ENCODE data around the gene CLMP.

Gene CLMP

DNA sequence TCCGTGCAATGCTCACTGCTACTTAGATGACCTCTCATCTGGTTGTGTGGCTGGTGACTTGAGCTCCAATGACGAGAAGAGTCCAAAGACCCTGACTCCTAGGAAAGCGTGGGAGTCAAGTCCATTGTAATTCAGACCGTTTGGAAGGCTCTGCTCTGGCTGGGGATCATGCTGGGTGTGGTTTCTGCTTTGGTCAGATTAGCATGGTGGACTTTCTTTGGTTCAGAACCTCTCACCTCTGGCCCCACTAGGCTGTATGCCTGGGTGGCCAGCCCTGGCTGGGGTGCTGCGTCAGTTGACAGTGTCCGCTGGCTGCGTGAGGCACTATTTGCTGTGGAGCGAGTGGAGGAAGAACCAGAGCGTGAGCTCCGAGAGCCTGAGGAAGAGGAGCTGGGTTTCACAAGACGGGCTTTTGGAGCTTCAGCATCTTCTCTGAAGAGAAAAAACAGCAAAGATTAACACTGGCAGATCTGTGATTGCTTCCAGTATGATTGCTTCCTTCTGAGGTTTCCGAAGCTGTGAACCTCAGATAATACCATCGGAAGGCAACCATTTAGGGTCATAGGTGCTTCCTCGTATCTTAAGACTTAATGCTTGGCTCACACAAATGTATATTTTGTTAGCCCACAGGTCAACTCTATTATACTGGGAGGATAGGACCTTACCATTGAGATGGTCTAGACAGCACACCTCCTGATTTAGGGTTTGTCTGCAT, 121.5 kb downstream of the CLMP start:
- H3K18ac ChIP-seq (ENCODE audit: low read length) = no peak overlapping the region
- H3K27ac ChIP-seq (ENCODE audit: low read depth, low read length) = no peak overlapping the region
- no peaks in the 10 kb centered on the region for H3K27me3 ChIP-seq (ENCODE audit: insufficient read depth, low read length)
- no peak overlapping the region for H2BK120ac ChIP-seq (ENCODE audit: insufficient read depth, low read length, poor library complexity)
- H3K23ac ChIP-seq (ENCODE audit: low read length) = no peak overlapping the region
- no peaks in the 10 kb centered on the region for H3K79me2 ChIP-seq (ENCODE audit: control insufficient read depth, insufficient read depth, low read length, poor library complexity)
- no peaks in the 10 kb centered on the region for H3K4me1 ChIP-seq (ENCODE audit: control insufficient read depth in 1 of 2, insufficient read depth in 2 of 2, low read length in 2 of 2)
- no peak overlapping the region for H3K4me3 ChIP-seq (ENCODE audit: low read depth, low read length)
- no peaks in the 10 kb centered on the region for H3K9me3 ChIP-seq (ENCODE audit: insufficient read depth, low read depth, low read length)
- H2AFZ ChIP-seq (ENCODE audit: insufficient read depth, low read length, poor library complexity) = no peak overlapping the region
- H3K36me3 ChIP-seq (ENCODE audit: control insufficient read depth in 1 of 2, insufficient read depth in 2 of 2, low read length in 2 of 2) = peaks cover 4% of the 10 kb centered on the region in 2 experiments
- H4K12ac ChIP-seq (ENCODE audit: low read depth, low read length) = no peak overlapping the region
- no peak overlapping the region for H2BK5ac ChIP-seq (ENCODE audit: low read depth, low read length, poor library complexity)
- H3K79me1 ChIP-seq (ENCODE audit: low read length) = no peaks in the 10 kb centered on the region
- no peak overlapping the region for H4K91ac ChIP-seq (ENCODE audit: low read depth, low read length)
- H4K8ac ChIP-seq (ENCODE audit: low read depth, low read length) = no peak overlapping the region
- no peak overlapping the region for H3K9ac ChIP-seq (ENCODE audit: low read length)
- no peak overlapping the region for H2BK12ac ChIP-seq (ENCODE audit: low read length)
- no peak overlapping the region for H2AK5ac ChIP-seq (ENCODE audit: low read length)
- H3K14ac ChIP-seq (ENCODE audit: low read length) = no peak overlapping the region
- H3K4me2 ChIP-seq (ENCODE audit: low read length) = no peak overlapping the region
- H3K4ac ChIP-seq (ENCODE audit: low read depth, low read length) = no peak overlapping the region
- no peak for DNase-seq
- no CpG with 5 or more reads among the region's 14 CpGs for WGBS (ENCODE audit: extremely low coverage, insufficient coverage, insufficient read length)

GRCh38 chr11:123072762-123073161, 122.3 kb downstream of the CLMP start:
- no peak overlapping the region for H3K14ac ChIP-seq (ENCODE audit: low read length)
- H3K27me3 ChIP-seq (ENCODE audit: insufficient read depth, low read length) = no peaks in the 10 kb centered on the region
- no peak overlapping the region for H3K9ac ChIP-seq (ENCODE audit: low read length)
- H4K91ac ChIP-seq (ENCODE audit: low read depth, low read length) = no peak overlapping the region
- H3K79me2 ChIP-seq (ENCODE audit: control insufficient read depth, insufficient read depth, low read length, poor library complexity) = no peaks in the 10 kb centered on the region
- DNase-seq = no peak
- H3K27ac ChIP-seq (ENCODE audit: low read depth, low read length) = no peak overlapping the region
- H3K9me3 ChIP-seq (ENCODE audit: insufficient read depth, low read depth, low read length) = no peaks in the 10 kb centered on the region
- no peak overlapping the region for H4K8ac ChIP-seq (ENCODE audit: low read depth, low read length)
- H3K4me1 ChIP-seq (ENCODE audit: control insufficient read depth in 1 of 2, insufficient read depth in 2 of 2, low read length in 2 of 2) = no peaks in the 10 kb centered on the region
- H3K23ac ChIP-seq (ENCODE audit: low read length) = no peak overlapping the region
- no peak overlapping the region for H2AFZ ChIP-seq (ENCODE audit: insufficient read depth, low read length, poor library complexity)
- no peak overlapping the region for H4K12ac ChIP-seq (ENCODE audit: low read depth, low read length)
- H3K79me1 ChIP-seq (ENCODE audit: low read length) = no peaks in the 10 kb centered on the region
- H2BK12ac ChIP-seq (ENCODE audit: low read length) = no peak overlapping the region
- H3K4me3 ChIP-seq (ENCODE audit: low read depth, low read length) = no peak overlapping the region
- peaks cover 4% of the 10 kb centered on the region in 2 experiments for H3K36me3 ChIP-seq (ENCODE audit: control insufficient read depth in 1 of 2, insufficient read depth in 2 of 2, low read length in 2 of 2)
- no peak overlapping the region for H3K4me2 ChIP-seq (ENCODE audit: low read length)
- no peak overlapping the region for H3K18ac ChIP-seq (ENCODE audit: low read length)
- no peak overlapping the region for H2BK5ac ChIP-seq (ENCODE audit: low read depth, low read length, poor library complexity)
- no peak overlapping the region for H2AK5ac ChIP-seq (ENCODE audit: low read length)
- H2BK120ac ChIP-seq (ENCODE audit: insufficient read depth, low read length, poor library complexity) = no peak overlapping the region
- H3K4ac ChIP-seq (ENCODE audit: low read depth, low read length) = no peak overlapping the region

- Histone ChIP-seq H2AFZ (ENCODE audit: insufficient read depth, low read length, poor library complexity) (no peak overlapping the region), H3K4me1 (ENCODE audit: control insufficient read depth in 1 of 2, insufficient read depth in 2 of 2, low read length in 2 of 2) (no peaks in the 10 kb centered on the region), H3K36me3 (ENCODE audit: control insufficient read depth in 1 of 2, insufficient read depth in 2 of 2, low read length in 2 of 2) (peaks cover 4% of the 10 kb centered on the region in 2 experiments), H3K9ac (ENCODE audit: low read length) (no peak overlapping the region), H3K14ac (ENCODE audit: low read length) (no peak overlapping the region), H3K23ac (ENCODE audit: low read length) (no peak overlapping the region), H2BK120ac (ENCODE audit: insufficient read depth, low read length, poor library complexity) (no peak overlapping the region), H2AK5ac (ENCODE audit: low read length) (no peak overlapping the region), H3K9me3 (ENCODE audit: insufficient read depth, low read depth, low read length) (no peaks in the 10 kb centered on the region), H3K79me1 (ENCODE audit: low read length) (no peaks in the 10 kb centered on the region), H2BK5ac (ENCODE audit: low read depth, low read length, poor library complexity) (no peak overlapping the region), H3K79me2 (ENCODE audit: control insufficient read depth, insufficient read depth, low read length, poor library complexity) (no peaks in the 10 kb centered on the region), H3K4me3 (ENCODE audit: low read depth, low read length) (no peak overlapping the region), H4K91ac (ENCODE audit: low read depth, low read length) (no peak overlapping the region), H3K27me3 (ENCODE audit: insufficient read depth, low read length) (no peaks in the 10 kb centered on the region), H3K18ac (ENCODE audit: low read length) (no peak overlapping the region), H4K12ac (ENCODE audit: low read depth, low read length) (no peak overlapping the region), H3K27ac (ENCODE audit: low read depth, low read length) (no peak overlapping the region), H3K4me2 (ENCODE audit: low read length) (no peak overlapping the region), H3K4ac (ENCODE audit: low read depth, low read length) (no peak overlapping the region), H2BK12ac (ENCODE audit: low read length) (no peak overlapping the region), H4K8ac (ENCODE audit: low read depth, low read length) (no peak overlapping the region)
- peak; percentile 75 to 93 for DNase-seq
- no CpG with 5 or more reads among the region's 2 CpGs for WGBS (ENCODE audit: extremely low coverage, insufficient coverage, insufficient read length)
These were observed 122.7 kb downstream of the CLMP start for GRCh38 chr11:123072332-123072761.

DNA sequence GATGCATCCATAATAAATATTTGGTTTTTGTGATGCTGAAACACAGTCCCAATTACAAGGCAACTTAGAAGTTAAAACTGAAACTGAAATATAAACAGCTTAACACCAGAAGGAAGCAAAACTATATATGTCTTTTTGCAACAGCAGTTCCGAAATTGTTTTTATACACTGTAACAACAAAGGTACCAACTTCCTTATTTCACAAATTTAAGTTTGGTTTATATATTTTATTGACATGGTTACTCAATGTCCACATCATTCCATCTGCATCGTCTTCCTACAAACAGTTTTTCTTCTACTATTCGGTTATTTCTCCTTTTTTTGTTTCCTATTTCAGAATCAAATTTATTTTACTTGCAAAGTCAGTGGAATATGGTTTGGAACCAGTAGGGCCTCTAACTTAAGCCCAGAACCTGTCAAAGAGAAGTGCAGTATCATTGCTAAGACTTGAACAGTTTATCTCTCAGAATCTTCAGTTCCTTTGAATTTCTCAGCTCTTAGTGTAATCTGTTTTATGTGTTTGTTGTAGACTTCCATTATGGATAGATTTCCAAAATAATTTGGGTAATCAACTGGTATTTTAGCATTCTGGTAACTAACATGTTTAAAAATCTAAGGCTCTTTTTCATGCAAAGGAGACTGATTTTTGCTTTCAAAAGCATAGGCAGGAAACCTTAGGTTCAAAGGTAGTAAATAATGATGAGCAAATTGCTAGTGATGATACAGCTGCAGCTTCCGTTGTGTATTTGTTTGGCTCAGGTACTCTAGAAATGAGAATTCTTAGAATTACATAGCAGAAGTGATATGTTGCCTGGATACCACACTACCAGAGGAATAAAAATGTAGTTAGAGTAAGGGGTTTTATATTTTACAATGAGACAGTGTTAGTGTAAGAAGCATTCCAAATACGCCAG, 124.9 kb downstream of the CLMP start:
- no CpG with 5 or more reads among the region's 5 CpGs for WGBS (ENCODE audit: extremely low coverage, insufficient coverage, insufficient read length)

More for the DNA sequence above, 124.9 kb downstream of the CLMP start:
- H3K18ac ChIP-seq (ENCODE audit: low read length) = no peak overlapping the region
- no peak overlapping the region for H2AFZ ChIP-seq (ENCODE audit: insufficient read depth, low read length, poor library complexity)
- H3K9me3 ChIP-seq (ENCODE audit: insufficient read depth, low read depth, low read length) = no peaks in the 10 kb centered on the region
- no peak overlapping the region for H4K91ac ChIP-seq (ENCODE audit: low read depth, low read length)
- H2AK5ac ChIP-seq (ENCODE audit: low read length) = no peak overlapping the region
- H2BK12ac ChIP-seq (ENCODE audit: low read length) = no peak overlapping the region
- DNase-seq = no peak
- no peak overlapping the region for H3K4me3 ChIP-seq (ENCODE audit: low read depth, low read length)
- no peak overlapping the region for H2BK120ac ChIP-seq (ENCODE audit: insufficient read depth, low read length, poor library complexity)
- H4K12ac ChIP-seq (ENCODE audit: low read depth, low read length) = no peak overlapping the region
- no peak overlapping the region for H4K8ac ChIP-seq (ENCODE audit: low read depth, low read length)
- H3K27me3 ChIP-seq (ENCODE audit: insufficient read depth, low read length) = no peaks in the 10 kb centered on the region
- no peaks in the 10 kb centered on the region for H3K4me1 ChIP-seq (ENCODE audit: control insufficient read depth in 1 of 2, insufficient read depth in 2 of 2, low read length in 2 of 2)
- no peak overlapping the region for H3K9ac ChIP-seq (ENCODE audit: low read length)
- H3K79me2 ChIP-seq (ENCODE audit: control insufficient read depth, insufficient read depth, low read length, poor library complexity) = no peaks in the 10 kb centered on the region
- H3K4ac ChIP-seq (ENCODE audit: low read depth, low read length) = no peak overlapping the region
- no peak overlapping the region for H3K14ac ChIP-seq (ENCODE audit: low read length)
- no peak overlapping the region for H3K27ac ChIP-seq (ENCODE audit: low read depth, low read length)
- H3K23ac ChIP-seq (ENCODE audit: low read length) = no peak overlapping the region
- H3K4me2 ChIP-seq (ENCODE audit: low read length) = no peak overlapping the region
- no peak overlapping the region for H2BK5ac ChIP-seq (ENCODE audit: low read depth, low read length, poor library complexity)
- peaks cover 4% of the 10 kb centered on the region in 2 experiments for H3K36me3 ChIP-seq (ENCODE audit: control insufficient read depth in 1 of 2, insufficient read depth in 2 of 2, low read length in 2 of 2)
- no peaks in the 10 kb centered on the region for H3K79me1 ChIP-seq (ENCODE audit: low read length)
